LoVo (cell line): ENCODE measurements around the gene STBD1.
A peak's percentile ranks its signal among the peaks of the same experiment; 100 is the strongest.
"Not testable (repeated sequence)": the region's sequence is repeated elsewhere in the genome, so short reads cannot be mapped to it uniquely, and the experiment has no call there.

ENCODE experiments used
- DNase-seq: peaks from one replicate; pipeline ENCODE4 v3.0.0-alpha.2; 2016; ENCODE audit warnings: low spot score

STBD1 gene

GRCh38 chr4:76325072-76325471 lies 18.5 kb downstream of the STBD1 start:
- DNase-seq, result no peak

DNA sequence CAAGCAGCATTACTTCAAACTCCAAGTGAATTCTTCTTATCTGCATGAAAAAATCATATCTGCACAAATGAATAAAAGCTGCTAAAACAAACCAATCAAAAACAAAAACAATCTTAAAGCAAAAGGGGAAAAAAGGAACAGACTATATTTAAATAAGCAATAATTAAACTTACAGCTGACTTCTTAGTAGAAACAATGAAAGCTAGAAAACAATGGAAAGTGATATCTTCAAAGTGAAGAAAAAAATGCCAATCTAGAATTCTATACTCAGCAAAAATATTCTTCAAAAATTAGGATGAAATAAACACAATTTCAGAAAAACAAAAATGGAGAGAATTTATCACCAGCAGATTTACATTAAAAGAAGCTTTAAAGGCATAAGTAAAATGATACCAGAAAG lies 20.0 kb downstream of the STBD1 start:
- no peak for DNase-seq

- DNase-seq, result no peak
Observed at GRCh38 chr4:76334885-76335284, 28.4 kb downstream of the STBD1 start.

DNA sequence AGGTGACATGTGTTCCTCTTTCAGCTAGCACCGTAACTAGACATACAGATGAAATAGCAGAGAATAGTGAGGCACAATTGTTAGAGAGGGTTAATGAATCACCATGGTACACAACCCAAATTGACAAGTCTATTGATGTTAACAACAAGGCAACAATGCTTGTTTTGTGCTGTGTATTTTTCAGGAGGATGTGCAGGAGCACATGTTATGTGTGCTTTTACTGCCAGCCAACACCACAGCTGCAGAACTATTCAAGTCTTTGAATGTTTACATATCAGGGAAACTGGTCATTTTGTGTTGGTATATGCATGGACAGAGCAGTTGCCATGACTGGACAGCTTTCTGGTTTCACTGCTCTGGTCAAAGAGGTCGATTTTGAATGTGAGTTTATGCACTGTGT lies 32.8 kb downstream of the STBD1 start:
- no peak for DNase-seq

DNA sequence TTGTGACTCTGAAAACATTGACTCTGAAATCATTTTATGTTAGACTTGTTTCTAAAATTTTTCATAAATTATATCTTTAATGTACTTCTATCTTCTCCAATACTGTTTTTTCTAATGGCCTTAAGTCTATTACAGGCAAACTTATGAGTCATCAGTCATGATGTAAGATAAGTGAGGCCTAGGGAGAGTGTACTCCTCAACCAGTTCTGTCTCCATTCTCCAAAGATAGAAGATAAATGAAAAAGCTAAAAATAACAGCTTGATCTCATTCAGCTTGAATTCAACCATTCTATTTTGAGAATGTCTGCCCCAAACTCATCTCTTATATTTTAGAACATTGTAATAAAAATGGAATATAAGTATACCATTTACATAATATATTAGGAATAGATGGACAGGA lies 34.5 kb downstream of the STBD1 start:
- DNase-seq, result peak; percentile 5

DNA sequence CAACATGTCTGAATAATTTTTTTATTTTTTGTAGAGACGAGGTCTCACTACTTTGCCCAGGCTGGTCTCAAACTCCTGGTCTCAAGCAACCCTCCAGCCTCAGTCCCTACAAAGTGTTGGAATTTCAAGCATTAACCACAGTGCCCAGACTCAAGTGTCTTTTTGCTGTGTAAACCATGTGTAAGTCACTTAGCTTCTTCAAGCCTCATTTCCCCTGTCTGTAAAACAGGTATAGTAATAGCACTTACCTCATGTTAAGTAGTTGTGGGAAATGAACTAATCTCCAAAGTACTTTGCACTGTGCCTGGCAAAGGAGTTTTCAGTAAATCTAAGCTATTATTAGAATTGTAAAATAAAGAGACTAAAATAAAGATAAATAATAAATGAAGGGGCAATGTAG lies 35.7 kb downstream of the STBD1 start:
- DNase-seq, result no peak

DNA sequence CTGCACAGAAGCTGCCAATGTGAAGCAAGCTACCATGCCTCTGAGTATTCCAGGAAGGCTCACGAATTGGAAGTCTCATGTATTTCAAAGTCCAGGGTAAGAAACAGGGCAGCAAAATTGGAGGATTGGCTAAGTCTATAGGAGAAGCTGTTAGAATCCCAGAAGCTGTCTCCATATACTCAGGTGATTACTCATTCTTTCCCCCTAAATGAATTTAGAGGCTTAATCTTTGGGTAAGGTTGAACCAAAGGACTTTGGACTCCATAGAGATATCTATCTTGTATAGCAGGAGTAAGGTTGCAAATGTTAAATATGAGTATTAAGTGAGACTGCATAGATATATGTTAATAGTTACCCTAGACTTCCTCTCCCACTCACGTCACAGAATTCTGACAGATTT lies 36.3 kb downstream of the STBD1 start:
- peak; percentile 25 for DNase-seq

- no peak for DNase-seq
Observed at GRCh38 chr4:76354517-76355473, 48.3 kb downstream of the STBD1 start.

- no peak for DNase-seq
Observed at GRCh38 chr4:76357981-76358380, 51.4 kb downstream of the STBD1 start.

DNA sequence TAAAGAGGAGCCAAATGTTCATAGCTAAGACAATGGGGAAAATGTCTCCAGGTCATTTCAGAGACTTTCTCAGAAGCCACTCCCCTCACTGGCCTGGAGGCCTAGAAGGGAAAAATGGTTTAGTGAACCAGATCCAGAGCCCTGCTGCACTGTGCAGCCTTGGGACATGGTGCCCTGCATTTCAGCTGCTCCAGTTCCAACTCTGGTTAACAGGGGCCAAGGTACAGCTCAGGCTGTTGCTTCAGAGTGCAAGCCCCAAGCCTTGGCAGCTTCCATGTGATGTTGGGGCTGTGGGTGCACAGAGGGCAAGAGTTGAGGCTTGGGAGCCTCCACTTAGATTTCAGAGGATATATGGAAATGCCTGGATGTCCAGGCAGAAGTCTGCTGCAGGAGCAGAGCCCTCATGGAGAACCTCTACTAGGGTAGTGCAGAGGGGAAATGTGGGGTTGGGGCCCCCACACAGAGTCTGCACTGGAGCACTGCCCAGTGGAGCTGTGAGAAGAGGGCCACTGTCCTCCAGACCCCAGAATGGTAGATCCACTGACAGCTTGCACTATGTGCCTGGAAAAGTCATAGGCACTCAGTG lies 53.4 kb downstream of the STBD1 start:
- DNase-seq, result not testable (repeated sequence)
